GM06990 (cell line): ENCODE measurements around the gene MS4A3.

ENCODE experiments used
- DNase-seq: peaks from one replicate; pipeline ENCODE4 v3.0.0-alpha.2; 2011; ENCODE audit not compliant: insufficient read length; ENCODE audit errors: extremely low read depth
- H3K27me3 ChIP-seq: replicated peaks from 2 replicates; pipeline ENCODE4 v1.6.0; 2011; ENCODE audit warnings: low read length; ENCODE audit not compliant: control insufficient read depth, insufficient read depth
- H3K36me3 ChIP-seq: 2 replicates; pipeline ENCODE4 v1.5.1; 2011; ENCODE audit warnings: low read length; ENCODE audit not compliant: control insufficient read depth, insufficient read depth
- H3K4me3 ChIP-seq: replicated peaks from 2 replicates; pipeline ENCODE4 v1.5.1; 2011; ENCODE audit warnings: low read depth, mild to moderate bottlenecking, control low read depth, low read length
- CTCF ChIP-seq: IDR thresholded peaks from 2 replicates; pipeline ENCODE4 v1.5.1; 2011; ENCODE audit warnings: low read length, control low read depth, mild to moderate bottlenecking, inconsistent platforms; ENCODE audit not compliant: insufficient read depth, poor library complexity, severe bottlenecking

The MS4A3 gene

DNA sequence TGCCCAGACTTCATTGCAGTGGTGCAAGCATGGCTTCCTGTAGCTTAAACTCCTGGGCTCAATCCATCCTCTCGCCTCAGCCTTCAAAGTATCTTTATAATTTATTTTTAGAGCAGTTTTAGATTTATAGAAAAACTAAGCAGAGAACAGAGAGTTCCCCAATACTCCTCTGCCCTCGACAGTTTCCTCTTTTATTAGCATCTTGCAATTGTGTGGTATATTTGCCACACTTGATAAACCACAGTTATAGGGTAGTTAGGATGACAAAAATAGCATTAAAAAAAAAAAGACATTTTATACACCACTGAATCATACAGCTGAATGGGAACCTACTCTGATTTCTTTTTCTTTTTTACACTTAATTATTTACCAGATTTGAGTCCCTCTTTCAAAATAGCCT is 63.2 kb downstream of the MS4A3 start:
- Histone ChIP-seq H3K4me3 (no peak overlapping the region), H3K27me3 (no peaks in the 10 kb centered on the region), H3K36me3 (no peaks in the 10 kb centered on the region)
- no peak for DNase-seq
- no peak for TF ChIP-seq CTCF
